GM12891 (cell line): Measurements from ENCODE around the gene ENOX1.

Experiments
- POLR2A ChIP-seq: IDR thresholded peaks from 2 replicates; pipeline ENCODE4 v1.6.1; 2011; ENCODE audit warnings: low read depth, low read length, control low read depth
- POLR2AphosphoS5 ChIP-seq: IDR thresholded peaks from 2 replicates; pipeline ENCODE4 v1.6.1; 2011; ENCODE audit warnings: low read depth, low read length, control low read depth
- SPI1 ChIP-seq: IDR thresholded peaks from 2 replicates; pipeline ENCODE4 v1.6.1; 2011; ENCODE audit warnings: low read depth, low read length, control low read depth
- TAF1 ChIP-seq: IDR thresholded peaks from 2 replicates; pipeline ENCODE4 v1.6.1; 2011; ENCODE audit warnings: low read depth, low read length, control low read depth

GRCh38 chr13:43294412-43294811 lies 492.4 kb downstream of the ENOX1 start:
- TF ChIP-seq SPI1 (no peak), POLR2A (no peak), POLR2AphosphoS5 (no peak), TAF1 (no peak)
